Measurements from ENCODE around the gene ZNF107.

DNA sequence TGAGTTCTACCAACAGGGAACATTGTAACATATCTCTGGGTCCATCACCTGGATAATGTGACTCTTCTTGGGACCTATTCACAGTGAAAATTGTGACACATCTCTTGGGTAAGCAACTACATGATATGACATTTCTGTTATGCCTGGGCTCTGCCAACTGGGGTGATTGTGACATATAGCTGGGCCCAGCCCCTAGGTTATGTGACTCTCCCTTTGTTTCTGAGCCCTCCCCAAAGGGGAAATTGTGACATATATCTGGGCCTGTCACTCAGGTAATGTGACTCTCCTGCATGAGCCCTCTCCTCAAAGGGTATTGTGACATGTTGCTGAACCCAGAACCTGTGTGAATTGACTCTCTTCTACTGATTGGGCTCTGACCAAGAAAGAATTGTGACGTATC, 22.4 kb upstream of the ZNF107 start:
- TF ChIP-seq, protein P1, sequence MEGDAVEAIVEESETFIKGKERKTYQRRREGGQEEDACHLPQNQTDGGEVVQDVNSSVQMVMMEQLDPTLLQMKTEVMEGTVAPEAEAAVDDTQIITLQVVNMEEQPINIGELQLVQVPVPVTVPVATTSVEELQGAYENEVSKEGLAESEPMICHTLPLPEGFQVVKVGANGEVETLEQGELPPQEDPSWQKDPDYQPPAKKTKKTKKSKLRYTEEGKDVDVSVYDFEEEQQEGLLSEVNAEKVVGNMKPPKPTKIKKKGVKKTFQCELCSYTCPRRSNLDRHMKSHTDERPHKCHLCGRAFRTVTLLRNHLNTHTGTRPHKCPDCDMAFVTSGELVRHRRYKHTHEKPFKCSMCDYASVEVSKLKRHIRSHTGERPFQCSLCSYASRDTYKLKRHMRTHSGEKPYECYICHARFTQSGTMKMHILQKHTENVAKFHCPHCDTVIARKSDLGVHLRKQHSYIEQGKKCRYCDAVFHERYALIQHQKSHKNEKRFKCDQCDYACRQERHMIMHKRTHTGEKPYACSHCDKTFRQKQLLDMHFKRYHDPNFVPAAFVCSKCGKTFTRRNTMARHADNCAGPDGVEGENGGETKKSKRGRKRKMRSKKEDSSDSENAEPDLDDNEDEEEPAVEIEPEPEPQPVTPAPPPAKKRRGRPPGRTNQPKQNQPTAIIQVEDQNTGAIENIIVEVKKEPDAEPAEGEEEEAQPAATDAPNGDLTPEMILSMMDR (IDR thresholded peaks at IDR 0.05; ENCODE audit: low read depth, low read length), result no peak
- TF ChIP-seq EZH2phosphoT487 (IDR thresholded peaks at IDR 0.05; ENCODE audit: low read depth), result no peak

Data from OCI-LY3 (cell line).